Right lobe of liver (tissue), 6 donors: Measurements from ENCODE around the gene TSPAN6. TPM values are rescaled to one million over a fixed set of nuclear protein-coding genes. Genes with fewer than 3 reads are reported as not detected.

ENCODE experiments used
- ATAC-seq, 4 donors: fragments of 200-7000 bp; cut with Tn5 transposase; one replicate each; pipeline ENCODE4 v1.9.1; 2020; ENCODE audit warnings: mild to moderate bottlenecking in 4 of 4, moderate library complexity in 4 of 4
- DNase-seq, 3 donors: peaks; one replicate each; pipeline ENCODE4 v3.0.0-alpha.2; 2020
- H3K27ac ChIP-seq, 3 donors: fragments of 200-600 bp; one replicate each; pipeline ENCODE4 v1.8.0; 2022
- H3K27me3 ChIP-seq, 2 donors: fragments of 200-600 bp; one replicate each; pipeline ENCODE4 v1.8.0; 2022
- H3K36me3 ChIP-seq, 4 donors: fragments of 200-600 bp; sonication (generic) in 1 of 4; one replicate each; pipeline versions ENCODE4 v1.5.1 to v1.8.0; 2017 to 2022; ENCODE audit warnings: control low read depth in 1 of 4
- H3K4me1 ChIP-seq, 4 donors: fragments of 200-600 bp; sonication (generic) in 1 of 4; one replicate each; pipeline versions ENCODE4 v1.5.1 to v1.8.0; 2017 to 2022; ENCODE audit warnings: control low read depth in 1 of 4
- H3K4me3 ChIP-seq, 3 donors: fragments of 200-600 bp; one replicate each; pipeline ENCODE4 v1.8.0; 2022
- H3K9me3 ChIP-seq, 4 donors: fragments of 200-600 bp; sonication (generic) in 1 of 4; one replicate each; pipeline versions ENCODE4 v1.5.1 to v1.8.0; 2017 to 2022; ENCODE audit warnings: control low read depth in 1 of 4
- CTCF ChIP-seq, 4 donors: fragments of 200-600 bp in 3 of 4; fragments of 450-650 bp in 1 of 4; IDR thresholded peaks; one replicate each; pipeline versions ENCODE4 v1.5.1 to v1.8.0; 2016 to 2022; ENCODE audit warnings: antibody characterized with exemption in 4 of 4, mild to moderate bottlenecking in 2 of 4
- POLR2A ChIP-seq: fragments of 450-650 bp; IDR thresholded peaks from one replicate; pipeline ENCODE4 v1.6.1; 2017; ENCODE audit warnings: antibody characterized with exemption, mild to moderate bottlenecking
- WGBS: methylation state at CpG from one replicate; pipeline ENCODE4 v1.1.6; 2018; ENCODE audit warnings: low coverage, low lambda C conversion rate; ENCODE audit not compliant: insufficient coverage; ENCODE audit errors: missing lambda C conversion rate; 5-methylcytosine and 5-hydroxymethylcytosine counted together
- intact Hi-C, 2 donors: fragments of 100-400 bp; cut with DNase I; formaldehyde crosslinking; loops; one replicate each; pipeline versions ENCODE4 v1.11.2 to v1.14.1; 2022
- total RNA-seq, 6 experiments: library from RNA; depleted of rRNA in 2 of 6; stranded (reverse); fragments of >200 nt in 2 of 6; fragmentation: NEBNext Ultra II Directional in 3 of 6; extraction: Animal tissue kit (Norgen Biotek cat#: 25700) in 3 of 6; gene quantifications; one replicate each; pipeline versions ENCODE4 v1.1.0 to v1.2.4, GENCODE V29; 2016 to 2023
- donor health status: DM: no; HTN: yes; CAD: no.
- donor health status: DM: no; HTN: no; CAD: no.
- donor health status: DM: no; HTN: no; CAD: no.
- donor health status: DM: no; HTN: yes; CAD: no.
- donor health status: DM: no; HTN: yes; CAD: no.

Gene TSPAN6
- total RNA-seq, 6 experiments from 2014 or later, result 35.6 to 50.2 (median 41.0) TPM

DNA sequence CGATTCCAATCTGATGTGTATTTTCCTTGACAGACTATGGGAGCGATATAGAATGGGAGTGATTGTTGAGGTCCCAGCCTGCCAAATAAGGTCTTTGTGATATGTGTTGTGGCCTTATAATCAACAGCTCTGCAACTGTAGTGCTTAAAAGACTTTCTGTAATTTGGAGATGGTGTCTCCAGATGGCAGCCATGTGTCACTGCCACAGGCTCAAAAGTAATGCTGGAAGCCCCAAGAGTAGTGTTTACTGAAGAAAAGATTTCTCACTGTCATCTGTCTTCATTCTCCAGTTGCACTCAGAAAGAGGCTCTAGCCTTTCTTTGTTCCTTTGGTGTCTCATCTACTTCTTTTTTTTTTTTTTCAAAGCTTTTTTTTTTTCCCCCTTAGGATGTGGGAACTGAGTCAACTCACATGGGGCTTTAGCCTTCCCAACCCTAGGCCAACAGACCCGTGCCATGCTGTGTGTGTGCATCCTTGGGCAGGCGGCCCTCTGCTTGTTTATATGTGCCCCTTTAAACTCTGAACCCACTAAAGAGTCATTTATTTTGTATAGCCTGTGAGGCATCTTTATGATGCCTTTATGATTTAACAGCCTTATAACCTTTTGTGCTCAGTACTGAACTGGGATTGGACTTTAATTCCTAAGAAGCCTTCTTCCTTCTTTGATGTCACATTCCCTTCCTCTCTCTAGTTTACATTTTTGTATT is 23.0 kb upstream of the TSPAN6 start:
- intact Hi-C loops, result no loop called here
- Histone ChIP-seq H3K27me3 (no peaks in the 10 kb centered on the region), H3K27ac (peak overlapping the region in 2 of 3 donors; percentile 36 to 45), H3K4me3 (no peak overlapping the region), H3K4me1 (peaks cover 0 to 3% (median 0%) of the 10 kb centered on the region in 4 donors), H3K9me3 (no peaks in the 10 kb centered on the region), H3K36me3 (no peaks in the 10 kb centered on the region)
- ATAC-seq (peak in 2 of 4 donors; percentile 9 to 29), DNase-seq (no peak)
- WGBS, result 46% methylated on average over 4 of the region's 4 CpGs
- TF ChIP-seq CTCF (IDR thresholded peaks at IDR 0.05) (no peak), POLR2A (no peak)

- no peak overlapping the region for H3K4me3 ChIP-seq
- peaks cover 0 to 3% (median 0%) of the 10 kb centered on the region in 4 donors for H3K4me1 ChIP-seq
- 20% methylated on average over 3 of the region's 3 CpGs for WGBS
- TF ChIP-seq POLR2A (no peak), CTCF (IDR thresholded peaks at IDR 0.05) (no peak)
- DNase-seq, result no peak
- H3K27me3 ChIP-seq, result no peaks in the 10 kb centered on the region
- H3K36me3 ChIP-seq, result no peaks in the 10 kb centered on the region
- ATAC-seq, result peak; percentile 72 to 89 (median 76)
- intact Hi-C loops, result no loop called here
- no peaks in the 10 kb centered on the region for H3K9me3 ChIP-seq
- peak overlapping the region in 2 of 3 donors; percentile 45 to 52 for H3K27ac ChIP-seq
Measured at GRCh38 chrX:100658941-100659381, 22.4 kb upstream of the TSPAN6 start.

- H3K27ac ChIP-seq, result peak overlapping the region in 1 of 3 donors; percentile 31
- 15% methylated on average over 2 of the region's 3 CpGs for WGBS
- H3K27me3 ChIP-seq, result no peaks in the 10 kb centered on the region
- H3K9me3 ChIP-seq, result no peaks in the 10 kb centered on the region
- ATAC-seq, result peak; percentile 20 to 50 (median 30)
- no peaks in the 10 kb centered on the region for H3K36me3 ChIP-seq
- H3K4me3 ChIP-seq, result no peak overlapping the region
- H3K4me1 ChIP-seq, result peaks cover 0 to 9% (median 4%) of the 10 kb centered on the region in 4 donors
- TF ChIP-seq CTCF (IDR thresholded peaks at IDR 0.05) (peak in 2 of 4 donors; percentile 26 to 31), POLR2A (no peak)
- no peak for DNase-seq
- intact Hi-C loops, result no loop called here
Measured at GRCh38 chrX:100654261-100654660, 17.7 kb upstream of the TSPAN6 start.

DNA sequence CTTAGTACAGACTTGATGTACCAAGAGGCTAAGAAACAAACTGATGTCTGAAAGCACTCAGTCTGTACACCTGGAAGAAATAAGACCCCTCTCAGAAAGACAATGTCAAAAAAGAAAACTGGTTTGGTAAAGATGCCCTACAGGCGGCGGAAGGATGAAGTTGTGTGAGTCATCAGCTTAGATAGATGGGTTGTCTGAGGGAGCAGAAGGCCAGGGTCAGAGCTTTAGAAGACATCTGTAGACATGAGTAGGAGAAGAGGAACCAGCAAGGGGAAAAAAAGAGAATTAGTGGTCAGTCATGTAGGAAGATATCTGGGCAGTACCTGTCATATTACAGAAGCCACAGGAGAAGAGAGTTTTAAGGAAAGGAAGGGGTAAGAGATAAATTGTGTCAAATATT is 15.7 kb upstream of the TSPAN6 start:
- ATAC-seq, result no peak
- Histone ChIP-seq H3K9me3 (no peaks in the 10 kb centered on the region), H3K4me1 (peaks cover 0 to 25% (median 8%) of the 10 kb centered on the region in 4 donors), H3K27me3 (no peaks in the 10 kb centered on the region), H3K36me3 (no peaks in the 10 kb centered on the region), H3K27ac (no peak overlapping the region), H3K4me3 (no peak overlapping the region)
- intact Hi-C loops, result no loop called here
- no peak for DNase-seq
- TF ChIP-seq CTCF (IDR thresholded peaks at IDR 0.05), result no peak
- no peak for TF ChIP-seq POLR2A
- 78% methylated on average over 2 of the region's 2 CpGs for WGBS
